A673 (cell line): Measurements from ENCODE around the gene CDH18. TPM values are rescaled to one million over a fixed set of nuclear protein-coding genes. Genes with fewer than 3 reads are reported as not detected.

Experiments
- BruUV-seq: library from RNA; stranded (reverse); fragments of 400-500 nt; replicated peaks from 2 replicates; lab custom pipeline; 2021; lab: Mats Ljungman, UMichigan
- CTCF ChIA-PET: fragments of 300-600 bp; sonication (Branson Sonifier 250); formaldehyde crosslinking; loops from one replicate; lab custom pipeline; 2022; ENCODE audit warnings: antibody characterized with exemption; lab: Charles Lee
- POLR2A ChIA-PET: fragments of 300-600 bp; sonication (Branson Sonifier 250); formaldehyde crosslinking; loops from one replicate; lab custom pipeline; 2022; ENCODE audit warnings: antibody characterized with exemption; ENCODE audit not compliant: low non-redundant PET; lab: Charles Lee
- DNase-seq: peaks from one replicate; pipeline ENCODE4 v3.0.0-alpha.2; 2015; ENCODE audit warnings: low spot score
- H3K27ac ChIP-seq: fragments of 200-600 bp; sonication (generic); 2 replicates; pipeline ENCODE4 v1.5.1; 2016; ENCODE audit warnings: mixed run types, low read depth, mild to moderate bottlenecking, mixed read lengths, antibody characterized with exemption, low read length; ENCODE audit not compliant: poor library complexity, severe bottlenecking
- H3K27me3 ChIP-seq: fragments of 200-600 bp; sonication (generic); replicated peaks from 2 replicates; pipeline ENCODE4 v1.6.1; 2017; ENCODE audit warnings: mixed run types, low read depth, mild to moderate bottlenecking, mixed read lengths, antibody characterized with exemption, low read length; ENCODE audit not compliant: insufficient read depth, poor library complexity
- H3K36me3 ChIP-seq: fragments of 200-600 bp; sonication (generic); 2 replicates; pipeline ENCODE4 v1.6.1; 2016; ENCODE audit warnings: mixed run types, mild to moderate bottlenecking, mixed read lengths, antibody characterized with exemption, low read length; ENCODE audit not compliant: insufficient read depth, poor library complexity, severe bottlenecking
- H3K4me1 ChIP-seq: fragments of 200-600 bp; sonication (generic); 2 replicates; pipeline ENCODE4 v1.6.1; 2017; ENCODE audit warnings: mixed run types, mild to moderate bottlenecking, mixed read lengths, antibody characterized with exemption, low read length; ENCODE audit not compliant: insufficient read depth, poor library complexity, severe bottlenecking
- H3K4me3 ChIP-seq: fragments of 200-600 bp; sonication (generic); 2 replicates; pipeline ENCODE4 v1.5.1; 2016; ENCODE audit warnings: low read depth, mixed run types, mild to moderate bottlenecking, mixed read lengths, low read length; ENCODE audit not compliant: poor library complexity, severe bottlenecking
- H3K9me3 ChIP-seq: fragments of 200-600 bp; sonication (generic); 2 replicates; pipeline ENCODE4 v1.6.1; 2016; ENCODE audit warnings: mixed run types, low read depth, mild to moderate bottlenecking, mixed read lengths, antibody characterized with exemption, low read length; ENCODE audit not compliant: poor library complexity, severe bottlenecking
- EZH2 ChIP-seq: fragments of 200-600 bp; sonication (generic); IDR thresholded peaks from 2 replicates; pipeline ENCODE4 v1.6.1; 2017; ENCODE audit warnings: borderline replicate concordance, low read depth, mild to moderate bottlenecking, mixed read lengths, antibody characterized with exemption, low read length; ENCODE audit not compliant: poor library complexity, severe bottlenecking
- intact Hi-C: fragments of 100-400 bp; cut with micrococcal nuclease; formaldehyde crosslinking; loops from one replicate; pipeline ENCODE4 v1.10.0; 2022; ENCODE audit not compliant: unreplicated experiment
- total RNA-seq: library from RNA; stranded (reverse); gene quantifications from 2 replicates; pipeline ENCODE4 v1.2.3, GENCODE V29; 2021
- TF ChIP-seq, protein P1 (sequence below): fragments of 300-800, 200-600 bp; sonication (generic); conservative IDR thresholded peaks from 2 replicates; pipeline ENCODE4 v1.5.1; 2017; ENCODE audit warnings: low read depth, mild to moderate bottlenecking, antibody characterized with exemption, low read length, moderate library complexity, mixed read lengths

The CDH18 gene
- total RNA-seq, 1 experiment from 2014 or later = not detected

DNA sequence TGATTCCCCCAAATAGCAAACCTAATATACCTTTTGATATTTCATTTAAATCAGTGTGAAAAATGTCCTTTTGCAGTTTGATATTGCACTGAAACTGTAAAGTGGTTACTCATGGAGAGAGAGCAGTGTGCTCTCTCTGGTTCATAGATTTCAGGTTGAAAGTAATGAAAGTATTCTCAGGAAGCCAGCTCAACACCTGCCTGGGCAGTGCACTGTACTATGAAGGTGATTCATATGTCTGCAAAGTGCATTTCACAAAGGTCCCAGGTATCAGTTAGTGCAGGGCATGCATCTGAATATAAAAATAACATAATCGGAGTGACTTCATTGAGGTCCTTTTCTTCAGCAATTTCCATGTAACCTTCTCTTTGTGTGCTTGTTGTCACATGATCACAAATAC is 274.3 kb downstream of the CDH18 start:
- no peak overlapping the region for H3K4me3 ChIP-seq
- intact Hi-C loops = no loop called here
- ChIA-PET CTCF (no interaction called here), POLR2A (no interaction called here)
- no peak for DNase-seq
- no peaks in the 10 kb centered on the region for H3K36me3 ChIP-seq
- BruUV-seq = no TSS peak
- no peaks in the 10 kb centered on the region for H3K4me1 ChIP-seq
- no peaks in the 10 kb centered on the region for H3K9me3 ChIP-seq
- no peak overlapping the region for H3K27ac ChIP-seq
- TF ChIP-seq, protein P1, sequence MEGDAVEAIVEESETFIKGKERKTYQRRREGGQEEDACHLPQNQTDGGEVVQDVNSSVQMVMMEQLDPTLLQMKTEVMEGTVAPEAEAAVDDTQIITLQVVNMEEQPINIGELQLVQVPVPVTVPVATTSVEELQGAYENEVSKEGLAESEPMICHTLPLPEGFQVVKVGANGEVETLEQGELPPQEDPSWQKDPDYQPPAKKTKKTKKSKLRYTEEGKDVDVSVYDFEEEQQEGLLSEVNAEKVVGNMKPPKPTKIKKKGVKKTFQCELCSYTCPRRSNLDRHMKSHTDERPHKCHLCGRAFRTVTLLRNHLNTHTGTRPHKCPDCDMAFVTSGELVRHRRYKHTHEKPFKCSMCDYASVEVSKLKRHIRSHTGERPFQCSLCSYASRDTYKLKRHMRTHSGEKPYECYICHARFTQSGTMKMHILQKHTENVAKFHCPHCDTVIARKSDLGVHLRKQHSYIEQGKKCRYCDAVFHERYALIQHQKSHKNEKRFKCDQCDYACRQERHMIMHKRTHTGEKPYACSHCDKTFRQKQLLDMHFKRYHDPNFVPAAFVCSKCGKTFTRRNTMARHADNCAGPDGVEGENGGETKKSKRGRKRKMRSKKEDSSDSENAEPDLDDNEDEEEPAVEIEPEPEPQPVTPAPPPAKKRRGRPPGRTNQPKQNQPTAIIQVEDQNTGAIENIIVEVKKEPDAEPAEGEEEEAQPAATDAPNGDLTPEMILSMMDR = no peak
- TF ChIP-seq EZH2 = no peak
- H3K27me3 ChIP-seq = no peaks in the 10 kb centered on the region

DNA sequence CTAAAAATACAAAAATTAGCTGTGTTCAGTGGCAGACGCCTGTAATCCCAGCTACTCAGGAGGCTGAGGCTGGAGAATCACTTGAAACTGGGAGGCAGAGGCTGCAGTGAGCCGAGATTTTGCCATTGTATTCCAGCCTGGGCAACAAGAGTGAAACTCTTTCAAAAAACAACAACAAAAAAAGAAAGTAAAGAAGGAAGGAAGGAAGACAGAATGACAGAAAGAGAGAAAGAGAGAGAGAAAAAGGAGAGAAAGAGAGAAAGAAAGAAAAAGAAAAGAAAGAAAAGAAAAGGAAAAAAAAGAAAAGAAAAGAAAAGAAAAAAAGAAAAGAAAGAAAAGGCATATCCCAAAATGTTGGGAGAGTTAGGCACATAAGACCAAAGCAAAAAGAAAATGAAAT is 278.6 kb downstream of the CDH18 start:
- Histone ChIP-seq H3K9me3 (no peaks in the 10 kb centered on the region), H3K27me3 (no peaks in the 10 kb centered on the region), H3K36me3 (no peaks in the 10 kb centered on the region), H3K4me3 (no peak overlapping the region), H3K4me1 (no peaks in the 10 kb centered on the region), H3K27ac (no peak overlapping the region)
- no peak for DNase-seq
- TF ChIP-seq, protein P1 = no peak
- no peak for TF ChIP-seq EZH2
- ChIA-PET POLR2A (no interaction called here), CTCF (no interaction called here)
- BruUV-seq = no TSS peak
- intact Hi-C loops = no loop called here

DNA sequence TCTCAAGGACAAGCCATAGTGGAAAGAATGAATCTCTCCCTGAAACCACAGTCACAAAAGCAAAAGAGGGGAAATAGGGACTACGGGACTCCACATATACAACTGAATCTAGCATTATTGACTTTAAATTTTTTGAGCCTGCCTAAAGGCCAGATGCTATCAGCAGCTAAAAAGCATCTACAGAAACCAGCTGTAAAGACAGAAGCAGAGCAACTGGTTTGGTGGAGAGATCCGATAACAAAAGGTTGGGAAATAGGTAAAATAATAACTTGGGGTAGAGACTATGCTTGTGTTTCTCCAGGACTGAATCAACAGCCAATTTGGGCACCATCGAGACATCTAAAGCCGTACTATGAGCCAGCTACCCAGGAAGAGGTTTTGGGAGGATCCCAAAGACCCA is 281.2 kb downstream of the CDH18 start:
- ChIA-PET POLR2A (no interaction called here), CTCF (no interaction called here)
- no TSS peak for BruUV-seq
- Histone ChIP-seq H3K4me1 (no peaks in the 10 kb centered on the region), H3K27me3 (no peaks in the 10 kb centered on the region), H3K4me3 (no peak overlapping the region), H3K9me3 (no peaks in the 10 kb centered on the region), H3K36me3 (no peaks in the 10 kb centered on the region), H3K27ac (no peak overlapping the region)
- DNase-seq = no peak
- intact Hi-C loops = no loop called here
- no peak for TF ChIP-seq EZH2
- TF ChIP-seq, protein P1 = no peak
